HFFc6 (cell line): ENCODE results near the gene RC3H2. TPM values are rescaled to one million over a fixed set of nuclear protein-coding genes. Genes with fewer than 3 reads are reported as not detected.
A peak's percentile ranks its signal among the peaks of the same experiment; 100 is the strongest.
"Not testable (repeated sequence)": the region's sequence is repeated elsewhere in the genome, so short reads cannot be mapped to it uniquely, and the experiment has no call there.

Experiments used
- DNase-seq: peaks from one replicate; pipeline ENCODE4 v3.0.0-alpha.2; 2018
- H3K27ac Mint-ChIP-seq: 2 replicates; pipeline ENCODE4 v1.8.0; 2020; ENCODE audit warnings: mild to moderate bottlenecking, mixed read lengths
- H3K27me3 Mint-ChIP-seq: 2 replicates; pipeline ENCODE4 v1.8.0; 2021; ENCODE audit warnings: mild to moderate bottlenecking, moderate library complexity, mixed read lengths; ENCODE audit not compliant: insufficient read depth
- H3K36me3 Mint-ChIP-seq: 2 replicates; pipeline ENCODE4 v1.8.0; 2021; ENCODE audit warnings: low read depth, mixed read lengths
- H3K4me1 Mint-ChIP-seq: 2 replicates; pipeline ENCODE4 v1.8.0; 2020; ENCODE audit warnings: low read depth, mixed read lengths
- H3K4me3 Mint-ChIP-seq: 2 replicates; pipeline ENCODE4 v1.8.0; 2020; ENCODE audit warnings: mild to moderate bottlenecking, moderate library complexity, mixed read lengths
- H3K9me3 Mint-ChIP-seq: 2 replicates; pipeline ENCODE4 v1.8.0; 2020; ENCODE audit warnings: mild to moderate bottlenecking, mixed read lengths
- total RNA-seq, 6 experiments: library from RNA; stranded (reverse); fragmentation: NEBNext Ultra II Directional; extraction: Animal tissue kit (Norgen Biotek cat#: 25700); gene quantifications; 2 replicates in 1 of 6; 3 replicates in 5 of 6; pipeline ENCODE4 v1.2.3, GENCODE V29; 2021
- TF ChIP-seq, protein P1 (sequence below): fragments of 200-600 bp; sonication (generic); IDR thresholded peaks from 2 replicates; pipeline ENCODE4 v1.5.0; 2021; ENCODE audit warnings: antibody characterized with exemption, mild to moderate bottlenecking

The RC3H2 gene
- total RNA-seq, 6 experiments from 2014 or later: 38.8 to 46.1 (median 41.5) TPM

DNA sequence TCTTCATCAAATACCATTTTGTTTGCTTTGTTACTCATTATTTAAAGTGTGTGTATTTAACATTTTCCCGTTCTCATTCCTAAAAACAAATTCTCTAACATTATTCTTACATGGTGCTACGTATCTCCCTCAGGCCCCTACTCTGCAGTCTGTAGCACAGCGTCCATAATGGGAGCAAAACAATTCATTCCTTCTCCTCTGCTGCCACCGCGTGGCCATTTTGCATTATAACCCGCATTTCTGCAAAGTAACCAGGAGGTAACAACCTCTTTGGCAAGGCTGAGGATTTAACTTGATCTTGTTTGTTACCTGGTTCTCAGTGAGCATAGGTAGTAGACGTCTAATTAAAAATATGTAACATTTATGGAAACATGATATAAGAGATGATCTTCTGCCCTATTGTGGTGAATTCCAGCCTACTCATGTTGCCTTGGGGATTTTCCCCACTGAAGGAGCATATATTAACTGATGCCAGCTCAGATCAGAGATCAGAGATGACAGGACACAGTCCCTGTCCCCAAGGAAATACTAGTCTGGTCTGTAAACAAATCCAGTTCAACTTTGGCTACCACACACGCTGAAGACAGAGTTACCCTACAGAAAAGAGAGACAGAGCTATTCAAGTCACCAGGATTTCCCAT, 94.7 kb downstream of the RC3H2 start:
- peaks cover 2% of the 10 kb centered on the region for H3K27me3 Mint-ChIP-seq
- TF ChIP-seq, protein P1, sequence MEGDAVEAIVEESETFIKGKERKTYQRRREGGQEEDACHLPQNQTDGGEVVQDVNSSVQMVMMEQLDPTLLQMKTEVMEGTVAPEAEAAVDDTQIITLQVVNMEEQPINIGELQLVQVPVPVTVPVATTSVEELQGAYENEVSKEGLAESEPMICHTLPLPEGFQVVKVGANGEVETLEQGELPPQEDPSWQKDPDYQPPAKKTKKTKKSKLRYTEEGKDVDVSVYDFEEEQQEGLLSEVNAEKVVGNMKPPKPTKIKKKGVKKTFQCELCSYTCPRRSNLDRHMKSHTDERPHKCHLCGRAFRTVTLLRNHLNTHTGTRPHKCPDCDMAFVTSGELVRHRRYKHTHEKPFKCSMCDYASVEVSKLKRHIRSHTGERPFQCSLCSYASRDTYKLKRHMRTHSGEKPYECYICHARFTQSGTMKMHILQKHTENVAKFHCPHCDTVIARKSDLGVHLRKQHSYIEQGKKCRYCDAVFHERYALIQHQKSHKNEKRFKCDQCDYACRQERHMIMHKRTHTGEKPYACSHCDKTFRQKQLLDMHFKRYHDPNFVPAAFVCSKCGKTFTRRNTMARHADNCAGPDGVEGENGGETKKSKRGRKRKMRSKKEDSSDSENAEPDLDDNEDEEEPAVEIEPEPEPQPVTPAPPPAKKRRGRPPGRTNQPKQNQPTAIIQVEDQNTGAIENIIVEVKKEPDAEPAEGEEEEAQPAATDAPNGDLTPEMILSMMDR: peak; percentile 92
- peaks cover 2% of the 10 kb centered on the region; the same call in 1 of the 2 replicates for H3K4me1 Mint-ChIP-seq
- DNase-seq: peak; percentile 60
- H3K27ac Mint-ChIP-seq: no peak overlapping the region
- no peak overlapping the region for H3K4me3 Mint-ChIP-seq
- H3K36me3 Mint-ChIP-seq: peaks cover 6% of the 10 kb centered on the region
- peaks cover 13% of the 10 kb centered on the region for H3K9me3 Mint-ChIP-seq

DNA sequence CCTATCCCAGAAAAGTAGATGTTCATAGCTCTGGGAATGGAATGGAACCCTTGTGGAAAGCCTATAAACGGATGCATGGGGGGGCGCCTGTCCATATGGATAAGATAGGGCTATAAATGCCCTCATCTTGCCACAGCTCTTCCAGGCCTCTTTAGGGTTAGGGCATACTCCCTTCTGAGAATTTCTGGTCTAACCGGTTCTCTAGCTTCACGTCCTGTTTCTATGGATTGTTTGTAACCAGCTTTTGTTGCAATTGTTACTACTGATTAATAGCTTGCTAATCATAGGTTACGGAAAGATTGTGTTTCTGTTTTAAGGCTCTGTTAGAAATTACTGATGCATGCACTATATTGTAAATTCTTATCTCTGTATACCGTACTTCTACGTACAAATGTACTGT, 95.9 kb downstream of the RC3H2 start:
- not testable (repeated sequence) for H3K36me3 Mint-ChIP-seq, H3K27me3 Mint-ChIP-seq, DNase-seq, H3K27ac Mint-ChIP-seq, H3K4me1 Mint-ChIP-seq, H3K4me3 Mint-ChIP-seq
- H3K9me3 Mint-ChIP-seq: peaks cover 14% of the 10 kb centered on the region

DNA sequence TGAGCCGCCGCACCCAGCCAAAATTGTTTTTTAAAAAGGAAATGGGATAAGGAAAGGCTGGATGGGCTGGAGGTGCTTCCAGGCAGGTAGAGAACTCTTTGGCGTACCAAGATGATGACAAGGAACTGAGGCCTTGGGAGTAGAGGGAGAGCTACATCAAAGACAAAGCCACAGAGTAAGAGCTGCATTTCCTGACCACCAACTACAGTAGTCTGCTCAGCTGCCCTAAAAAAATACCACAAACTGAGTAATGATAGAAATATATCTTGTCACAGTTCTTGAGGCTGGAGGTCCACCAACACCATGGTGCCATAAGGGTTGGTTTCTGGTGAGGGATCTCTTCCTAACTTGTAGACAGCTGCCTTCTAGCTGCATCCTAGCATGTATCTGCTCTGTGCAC, 97.0 kb downstream of the RC3H2 start:
- Mint-ChIP-seq H3K4me3 (no peak overlapping the region), H3K4me1 (no peaks in the 10 kb centered on the region), H3K27me3 (peaks cover 5% of the 10 kb centered on the region), H3K27ac (no peak overlapping the region), H3K9me3 (peaks cover 14% of the 10 kb centered on the region), H3K36me3 (peaks cover 6% of the 10 kb centered on the region)
- TF ChIP-seq, protein P1: no peak
- DNase-seq: no peak

DNA sequence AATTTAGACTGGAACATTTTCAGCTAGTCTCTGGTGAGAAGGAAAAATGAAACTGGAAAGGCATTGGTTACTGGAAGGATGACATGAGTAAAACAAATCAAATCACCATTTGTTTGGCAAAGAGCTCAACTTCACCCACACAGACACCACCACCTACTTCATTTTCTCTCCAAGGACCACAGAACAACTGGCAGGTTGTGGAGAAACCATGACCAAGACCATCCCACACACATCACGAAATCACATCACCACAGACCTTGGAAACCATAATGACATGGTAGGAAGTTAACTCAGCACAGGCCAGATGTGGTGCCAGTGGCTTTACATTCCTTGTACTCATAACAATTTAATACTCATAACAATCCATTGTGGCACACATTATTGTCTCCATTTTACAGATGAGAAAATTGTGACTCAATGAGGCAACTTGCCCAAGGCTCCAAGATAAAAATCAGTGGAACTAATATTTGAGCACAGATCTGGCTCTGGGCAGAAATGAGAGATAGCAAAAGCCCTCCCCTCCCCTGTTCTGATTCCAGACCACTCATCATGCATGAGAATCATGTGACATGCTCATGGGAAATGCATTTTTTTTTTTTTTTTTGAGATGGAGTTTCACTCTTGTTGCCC, 97.8 kb downstream of the RC3H2 start:
- no peak overlapping the region for H3K27ac Mint-ChIP-seq
- DNase-seq: no peak
- TF ChIP-seq, protein P1: no peak
- H3K36me3 Mint-ChIP-seq: peaks cover 6% of the 10 kb centered on the region
- H3K4me1 Mint-ChIP-seq: no peaks in the 10 kb centered on the region
- H3K4me3 Mint-ChIP-seq: no peak overlapping the region
- H3K9me3 Mint-ChIP-seq: peaks cover 14% of the 10 kb centered on the region
- peaks cover 5% of the 10 kb centered on the region for H3K27me3 Mint-ChIP-seq

DNA sequence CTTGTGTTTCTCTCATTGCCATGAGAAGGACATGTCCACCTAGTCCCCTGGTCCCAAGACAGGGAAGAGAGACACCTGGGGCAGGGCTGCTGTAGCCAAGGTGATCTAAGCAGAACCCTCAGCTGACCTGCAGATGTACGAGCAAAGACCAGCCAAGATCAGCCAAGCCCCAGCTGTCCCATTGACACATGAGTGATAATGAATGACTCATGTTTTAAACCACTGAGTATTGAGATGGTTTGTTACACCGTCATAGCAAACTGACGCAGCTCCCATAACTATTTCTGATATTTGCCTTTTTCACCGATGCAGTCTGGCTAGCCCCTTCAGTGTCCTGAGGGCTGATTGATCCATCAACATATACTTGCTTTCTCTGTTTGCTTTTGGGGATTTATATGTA, 98.5 kb downstream of the RC3H2 start:
- peaks cover 6% of the 10 kb centered on the region for H3K36me3 Mint-ChIP-seq
- no peak overlapping the region for H3K27ac Mint-ChIP-seq
- TF ChIP-seq, protein P1: no peak
- DNase-seq: no peak
- H3K4me1 Mint-ChIP-seq: no peaks in the 10 kb centered on the region
- H3K27me3 Mint-ChIP-seq: peaks cover 5% of the 10 kb centered on the region
- H3K9me3 Mint-ChIP-seq: peaks cover 14% of the 10 kb centered on the region
- H3K4me3 Mint-ChIP-seq: no peak overlapping the region
